VCaP (cell line): Measurements from ENCODE around the gene PCDHGA10.
A peak's percentile ranks its signal among the peaks of the same experiment; 100 is the strongest.
"Not testable (repeated sequence)": the region's sequence is repeated elsewhere in the genome, so short reads cannot be mapped to it uniquely, and the experiment has no call there.

Experiments used
- H3K27ac ChIP-seq: fragments of 450-650 bp; 2 replicates; pipeline ENCODE4 v1.5.1; 2017
- TF ChIP-seq, protein P1 (sequence below): fragments of 450-650 bp; conservative IDR thresholded peaks from 2 replicates; pipeline ENCODE4 v1.5.1; 2017; ENCODE audit warnings: mild to moderate bottlenecking, moderate library complexity

Gene PCDHGA10

DNA sequence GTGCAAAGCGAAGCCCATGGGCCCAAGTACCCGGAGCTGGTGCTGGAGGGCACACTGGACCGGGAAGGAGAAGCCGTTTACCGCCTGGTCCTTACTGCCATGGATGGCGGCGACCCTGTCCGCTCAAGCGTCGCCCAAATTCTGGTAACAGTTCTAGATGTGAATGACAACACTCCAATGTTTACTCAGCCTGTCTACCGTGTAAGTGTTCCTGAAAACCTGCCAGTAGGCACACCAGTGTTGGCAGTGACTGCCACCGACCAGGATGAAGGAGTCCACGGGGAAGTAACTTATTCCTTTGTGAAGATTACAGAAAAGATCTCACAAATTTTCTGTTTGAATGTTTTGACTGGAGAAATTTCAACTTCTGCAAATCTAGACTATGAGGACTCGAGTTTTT, 38.2 kb upstream of the PCDHGA10 start:
- TF ChIP-seq, protein P1, sequence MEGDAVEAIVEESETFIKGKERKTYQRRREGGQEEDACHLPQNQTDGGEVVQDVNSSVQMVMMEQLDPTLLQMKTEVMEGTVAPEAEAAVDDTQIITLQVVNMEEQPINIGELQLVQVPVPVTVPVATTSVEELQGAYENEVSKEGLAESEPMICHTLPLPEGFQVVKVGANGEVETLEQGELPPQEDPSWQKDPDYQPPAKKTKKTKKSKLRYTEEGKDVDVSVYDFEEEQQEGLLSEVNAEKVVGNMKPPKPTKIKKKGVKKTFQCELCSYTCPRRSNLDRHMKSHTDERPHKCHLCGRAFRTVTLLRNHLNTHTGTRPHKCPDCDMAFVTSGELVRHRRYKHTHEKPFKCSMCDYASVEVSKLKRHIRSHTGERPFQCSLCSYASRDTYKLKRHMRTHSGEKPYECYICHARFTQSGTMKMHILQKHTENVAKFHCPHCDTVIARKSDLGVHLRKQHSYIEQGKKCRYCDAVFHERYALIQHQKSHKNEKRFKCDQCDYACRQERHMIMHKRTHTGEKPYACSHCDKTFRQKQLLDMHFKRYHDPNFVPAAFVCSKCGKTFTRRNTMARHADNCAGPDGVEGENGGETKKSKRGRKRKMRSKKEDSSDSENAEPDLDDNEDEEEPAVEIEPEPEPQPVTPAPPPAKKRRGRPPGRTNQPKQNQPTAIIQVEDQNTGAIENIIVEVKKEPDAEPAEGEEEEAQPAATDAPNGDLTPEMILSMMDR: no peak
- H3K27ac ChIP-seq: no peak overlapping the region

DNA sequence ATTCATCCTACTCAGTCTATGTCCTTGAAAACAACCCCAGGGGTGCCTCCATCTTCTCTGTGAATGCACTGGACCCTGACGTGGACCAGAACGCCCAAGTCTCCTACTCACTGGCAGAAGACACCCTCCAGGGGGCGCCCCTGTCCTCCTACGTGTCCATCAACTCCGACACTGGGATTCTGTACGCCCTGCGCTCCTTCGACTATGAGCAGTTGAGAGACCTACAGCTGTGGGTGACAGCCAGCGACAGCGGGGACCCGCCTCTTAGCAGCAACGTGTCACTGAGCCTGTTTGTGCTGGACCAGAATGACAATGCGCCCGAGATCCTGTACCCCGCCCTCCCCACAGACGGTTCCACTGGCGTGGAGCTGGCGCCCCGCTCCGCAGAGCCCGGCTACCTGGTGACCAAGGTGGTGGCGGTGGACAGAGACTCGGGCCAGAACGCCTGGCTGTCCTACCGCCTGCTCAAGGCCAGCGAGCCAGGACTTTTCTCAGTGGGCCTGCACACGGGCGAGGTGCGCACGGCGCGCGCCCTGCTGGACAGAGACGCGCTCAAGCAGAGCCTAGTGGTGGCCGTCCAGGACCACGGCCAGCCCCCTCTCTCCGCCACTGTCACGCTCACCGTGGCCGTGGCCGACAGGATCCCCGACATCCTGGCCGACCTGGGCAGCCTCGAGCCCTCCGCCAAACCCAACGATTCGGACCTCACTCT, 37.2 kb upstream of the PCDHGA10 start:
- not testable (repeated sequence) for H3K27ac ChIP-seq

DNA sequence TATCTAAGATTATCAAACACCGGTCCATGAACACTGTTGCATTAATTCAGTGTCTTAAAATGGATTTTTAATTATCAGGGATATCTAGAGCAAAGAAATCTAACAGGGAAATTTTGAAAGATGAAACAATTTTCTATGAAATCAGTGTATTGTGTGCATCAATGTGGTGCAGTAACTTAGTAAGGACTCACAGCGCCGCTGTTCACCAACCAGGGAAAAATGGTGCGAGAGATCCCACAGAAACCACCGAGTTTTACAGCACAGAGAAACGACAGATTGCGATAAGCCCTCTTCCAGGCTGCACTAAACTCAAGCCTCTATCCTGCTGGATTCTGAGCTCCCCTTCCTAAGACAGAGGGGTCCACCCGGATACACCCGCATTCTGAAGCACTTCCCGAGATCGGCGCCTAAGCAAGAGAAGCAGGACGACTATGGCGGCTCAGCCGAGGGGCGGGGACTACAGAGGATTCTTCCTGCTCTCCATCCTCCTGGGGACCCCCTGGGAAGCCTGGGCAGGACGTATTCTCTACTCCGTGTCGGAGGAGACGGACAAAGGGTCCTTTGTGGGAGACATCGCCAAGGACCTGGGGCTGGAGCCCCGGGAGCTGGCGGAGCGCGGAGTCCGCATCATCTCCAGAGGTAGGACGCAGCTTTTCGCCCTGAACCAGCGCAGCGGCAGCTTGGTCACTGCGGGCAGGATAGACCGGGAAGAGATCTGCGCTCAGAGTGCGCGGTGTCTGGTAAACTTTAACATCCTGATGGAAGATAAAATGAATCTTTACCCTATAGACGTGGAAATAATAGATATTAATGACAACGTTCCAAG, 30.1 kb upstream of the PCDHGA10 start, which contains the start of gene PCDHGA7:
PCDHGA7 (plus strand) TSS at position 274 of the 826 bp plus-strand sequence; CDS start at position 432, 158 bp downstream.
- TF ChIP-seq, protein P1: no peak
- no peak within 1 kb of the TSS for H3K27ac ChIP-seq

DNA sequence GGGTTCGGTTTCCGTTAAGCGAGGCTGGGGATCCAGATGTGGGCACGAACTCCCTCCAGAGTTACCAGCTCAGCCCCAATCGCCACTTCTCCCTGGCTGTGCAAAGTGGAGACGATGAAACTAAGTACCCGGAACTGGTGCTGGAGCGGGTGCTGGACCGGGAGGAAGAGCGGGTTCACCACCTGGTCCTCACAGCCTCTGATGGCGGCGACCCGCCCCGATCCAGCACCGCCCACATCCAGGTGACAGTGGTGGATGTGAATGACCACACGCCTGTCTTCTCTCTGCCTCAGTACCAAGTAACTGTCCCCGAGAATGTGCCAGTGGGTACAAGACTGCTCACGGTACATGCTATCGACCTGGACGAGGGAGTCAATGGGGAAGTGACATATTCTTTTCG, 29.4 kb upstream of the PCDHGA10 start:
- H3K27ac ChIP-seq: no peak overlapping the region
- TF ChIP-seq, protein P1: no peak

DNA sequence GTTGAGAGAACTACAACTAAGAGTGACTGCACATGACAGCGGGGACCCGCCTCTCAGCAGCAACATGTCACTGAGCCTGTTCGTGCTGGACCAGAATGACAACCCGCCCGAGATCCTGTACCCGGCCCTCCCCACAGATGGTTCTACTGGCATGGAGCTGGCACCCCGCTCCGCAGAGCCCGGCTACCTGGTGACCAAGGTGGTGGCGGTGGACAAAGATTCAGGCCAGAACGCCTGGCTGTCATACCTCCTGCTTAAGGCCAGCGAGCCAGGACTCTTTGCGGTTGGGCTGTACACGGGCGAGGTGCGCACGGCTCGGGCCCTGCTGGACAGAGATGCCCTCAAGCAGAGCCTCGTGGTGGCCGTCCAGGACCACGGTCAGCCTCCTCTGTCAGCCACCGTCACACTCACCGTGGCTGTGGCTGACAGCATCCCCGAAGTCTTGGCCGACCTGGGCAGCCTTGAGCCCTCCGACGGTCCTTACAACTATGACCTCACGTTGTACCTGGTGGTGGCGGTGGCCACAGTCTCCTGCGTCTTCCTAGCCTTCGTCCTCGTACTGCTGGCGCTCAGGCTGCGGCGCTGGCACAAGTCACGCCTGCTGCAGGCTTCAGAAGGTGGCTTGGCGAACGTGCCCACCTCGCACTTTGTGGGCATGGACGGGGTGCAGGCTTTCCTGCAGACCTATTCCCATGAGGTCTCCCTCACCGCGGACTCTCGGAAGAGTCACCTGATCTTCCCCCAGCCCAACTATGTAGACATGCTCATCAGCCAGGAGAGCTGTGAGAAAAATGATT, 28.1 kb upstream of the PCDHGA10 start:
- H3K27ac ChIP-seq: no peak overlapping the region
- TF ChIP-seq, protein P1: no peak

DNA sequence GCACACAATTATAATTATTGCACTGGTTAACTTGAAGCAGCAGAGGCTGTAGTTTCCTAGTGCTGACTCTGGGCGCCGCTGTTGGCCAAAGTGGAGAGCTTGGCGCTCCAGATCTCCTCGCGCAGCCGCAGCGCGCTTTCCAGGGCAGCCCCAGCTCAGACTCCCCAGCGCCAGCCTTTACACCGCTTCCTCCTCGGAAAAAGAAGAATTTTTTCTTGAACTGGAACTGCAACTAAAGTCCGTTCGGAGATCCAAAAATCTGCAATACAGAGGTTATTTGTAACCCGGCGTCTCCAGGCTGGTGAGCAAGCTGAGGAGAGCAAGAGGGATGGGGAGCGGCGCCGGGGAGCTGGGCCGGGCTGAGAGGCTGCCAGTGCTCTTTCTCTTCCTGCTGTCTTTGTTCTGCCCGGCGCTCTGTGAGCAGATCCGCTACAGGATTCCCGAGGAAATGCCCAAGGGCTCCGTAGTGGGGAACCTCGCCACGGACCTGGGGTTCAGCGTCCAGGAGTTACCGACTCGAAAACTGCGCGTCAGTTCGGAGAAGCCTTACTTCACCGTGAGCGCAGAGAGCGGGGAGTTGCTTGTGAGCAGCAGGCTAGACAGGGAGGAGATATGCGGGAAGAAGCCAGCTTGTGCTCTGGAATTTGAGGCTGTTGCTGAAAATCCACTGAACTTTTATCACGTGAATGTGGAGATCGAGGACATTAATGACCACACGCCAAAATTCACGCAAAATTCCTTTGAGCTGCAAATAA, 25.1 kb upstream of the PCDHGA10 start, which contains the start of gene PCDHGB4:
PCDHGB4 (plus strand) TSS at position 142 of the 755 bp plus-strand sequence; CDS start at position 329, 187 bp downstream.
- H3K27ac ChIP-seq: not testable (repeated sequence)
- TF ChIP-seq, protein P1: peak; percentile 85

DNA sequence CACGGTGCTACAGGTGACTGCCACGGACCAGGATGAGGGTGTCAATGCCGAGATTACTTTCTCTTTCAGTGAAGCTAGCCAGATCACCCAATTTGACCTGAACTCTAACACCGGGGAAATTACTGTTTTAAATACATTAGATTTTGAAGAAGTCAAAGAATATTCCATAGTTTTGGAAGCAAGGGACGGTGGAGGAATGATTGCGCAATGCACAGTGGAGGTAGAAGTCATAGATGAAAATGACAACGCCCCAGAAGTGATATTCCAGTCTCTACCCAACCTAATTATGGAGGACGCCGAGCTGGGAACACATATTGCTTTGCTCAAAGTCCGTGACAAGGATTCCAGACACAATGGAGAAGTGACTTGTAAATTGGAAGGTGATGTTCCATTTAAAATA, 24.1 kb upstream of the PCDHGA10 start:
- TF ChIP-seq, protein P1: no peak
- H3K27ac ChIP-seq: no peak overlapping the region
